ENCODE results near the gene TNFRSF4.

The TNFRSF4 gene

GRCh38 chr1:1245178-1245816, 31.3 kb upstream of the TNFRSF4 start:
- no peak for DNase-seq (ENCODE audit: low read depth)

GRCh38 chr1:1244192-1244811, 30.3 kb upstream of the TNFRSF4 start:
- no peak for DNase-seq (ENCODE audit: low read depth)

DNA sequence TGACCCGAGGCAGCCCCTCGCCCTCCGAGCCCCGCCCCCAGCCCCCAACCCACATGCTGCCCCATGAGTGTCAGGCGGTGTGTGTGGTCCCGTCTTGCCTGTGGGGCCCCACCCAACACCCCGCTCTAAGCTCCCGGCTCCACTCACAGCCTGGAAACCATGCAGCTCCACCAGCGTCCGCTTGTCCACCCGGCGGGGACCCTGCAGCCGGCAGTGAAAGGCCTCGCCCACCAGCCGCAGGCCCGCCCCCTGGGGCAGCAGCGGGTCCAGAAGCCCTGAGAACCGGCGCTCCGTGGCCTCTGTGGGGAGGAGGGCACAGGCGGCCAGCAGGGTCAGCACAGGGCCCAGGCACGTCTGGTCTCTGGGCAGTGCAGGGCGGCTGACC, 29.8 kb upstream of the TNFRSF4 start:
- DNase-seq (ENCODE audit: low read depth), result no peak

DNA sequence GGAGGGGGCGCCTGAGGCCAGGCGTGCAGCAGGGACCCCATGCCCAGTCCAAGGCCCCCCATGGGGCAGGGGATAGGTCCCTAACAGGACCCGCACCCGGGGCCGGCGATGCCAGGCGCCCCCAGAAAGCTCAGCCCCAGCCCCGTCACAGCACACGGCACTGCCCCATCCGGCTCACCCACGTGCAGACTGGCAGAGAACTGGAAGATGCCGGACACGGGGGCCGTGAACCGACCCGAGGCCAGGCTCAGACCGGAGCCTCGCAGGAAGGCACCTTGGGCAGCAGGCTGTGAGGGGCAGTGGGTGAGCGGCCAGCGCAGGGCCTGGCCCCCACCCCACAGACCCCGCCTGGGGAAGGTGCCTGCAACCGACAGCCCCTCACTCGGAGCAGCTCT, 29.3 kb upstream of the TNFRSF4 start:
- DNase-seq (ENCODE audit: low read depth), result no peak

DNA sequence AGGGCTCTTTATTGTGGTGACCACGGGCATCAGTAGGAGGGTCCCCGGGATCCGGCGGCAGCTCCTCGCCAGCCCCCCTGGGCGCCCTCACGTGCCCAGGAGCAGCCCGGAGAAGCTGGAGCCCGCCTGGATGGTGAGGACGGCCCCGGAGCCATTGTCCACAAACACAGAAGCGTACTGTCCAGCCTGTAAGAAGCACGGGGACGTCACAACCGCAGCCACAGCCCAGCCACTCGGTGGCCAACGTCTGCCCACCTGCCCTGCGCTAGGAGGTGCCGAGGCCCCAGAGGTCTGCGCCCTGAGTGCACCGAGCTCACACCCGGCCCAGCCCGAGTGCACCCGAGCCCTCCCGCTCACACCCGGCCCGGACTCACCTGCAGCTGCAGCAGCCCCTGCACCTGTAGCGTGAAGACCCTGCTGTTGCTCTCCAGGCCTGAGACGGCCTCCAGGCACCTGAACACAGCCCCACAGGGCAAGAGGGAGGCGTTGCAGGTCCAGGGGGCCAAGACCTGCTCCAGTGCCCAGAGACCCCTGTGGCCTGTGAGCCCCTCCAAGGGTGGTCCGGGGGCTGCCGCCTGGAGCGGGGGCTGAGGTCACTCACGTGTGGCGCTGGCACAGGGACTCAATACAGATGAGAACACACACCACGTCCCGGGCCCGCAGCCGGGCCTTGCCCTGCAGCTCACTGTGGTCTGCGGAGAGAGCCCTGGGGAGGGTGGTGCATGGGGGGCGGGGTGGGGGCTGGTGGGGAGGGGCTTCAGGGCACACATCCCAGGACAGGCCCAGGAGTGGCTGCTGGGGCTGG, 28.7 kb upstream of the TNFRSF4 start:
- no peak for DNase-seq (ENCODE audit: low read depth)

DNA sequence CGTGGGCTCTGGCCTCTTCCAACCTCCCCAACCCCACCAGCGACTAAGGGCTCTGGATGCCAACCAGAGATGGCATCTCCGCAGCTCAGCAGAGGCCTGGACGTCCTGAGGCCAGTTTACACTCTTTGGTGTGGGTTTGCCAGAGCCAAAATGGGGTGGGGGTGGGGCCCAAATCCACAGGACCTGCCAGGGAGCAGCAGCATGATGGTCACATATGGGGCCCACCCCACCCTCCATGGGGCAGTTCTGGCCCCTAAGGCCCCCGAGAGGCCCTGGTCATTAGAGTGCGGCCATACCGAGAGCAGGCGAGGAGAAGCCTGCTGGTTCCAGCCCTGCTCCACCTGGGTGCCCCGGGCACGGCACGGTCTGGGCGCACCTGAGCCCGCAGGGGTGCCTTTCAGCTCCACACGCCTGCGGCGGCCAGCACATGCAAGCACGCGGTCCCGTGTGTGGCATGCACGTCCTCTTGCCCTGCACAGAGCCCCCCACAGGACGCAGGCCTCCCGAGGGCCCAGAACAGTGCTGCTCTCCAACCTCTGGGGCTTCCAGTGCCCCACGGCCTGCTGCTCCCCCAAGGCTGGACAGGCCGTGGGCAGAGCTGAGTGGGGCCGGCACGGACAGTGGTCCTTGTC, 27.8 kb upstream of the TNFRSF4 start:
- DNase-seq (ENCODE audit: low read depth), result no peak

DNA sequence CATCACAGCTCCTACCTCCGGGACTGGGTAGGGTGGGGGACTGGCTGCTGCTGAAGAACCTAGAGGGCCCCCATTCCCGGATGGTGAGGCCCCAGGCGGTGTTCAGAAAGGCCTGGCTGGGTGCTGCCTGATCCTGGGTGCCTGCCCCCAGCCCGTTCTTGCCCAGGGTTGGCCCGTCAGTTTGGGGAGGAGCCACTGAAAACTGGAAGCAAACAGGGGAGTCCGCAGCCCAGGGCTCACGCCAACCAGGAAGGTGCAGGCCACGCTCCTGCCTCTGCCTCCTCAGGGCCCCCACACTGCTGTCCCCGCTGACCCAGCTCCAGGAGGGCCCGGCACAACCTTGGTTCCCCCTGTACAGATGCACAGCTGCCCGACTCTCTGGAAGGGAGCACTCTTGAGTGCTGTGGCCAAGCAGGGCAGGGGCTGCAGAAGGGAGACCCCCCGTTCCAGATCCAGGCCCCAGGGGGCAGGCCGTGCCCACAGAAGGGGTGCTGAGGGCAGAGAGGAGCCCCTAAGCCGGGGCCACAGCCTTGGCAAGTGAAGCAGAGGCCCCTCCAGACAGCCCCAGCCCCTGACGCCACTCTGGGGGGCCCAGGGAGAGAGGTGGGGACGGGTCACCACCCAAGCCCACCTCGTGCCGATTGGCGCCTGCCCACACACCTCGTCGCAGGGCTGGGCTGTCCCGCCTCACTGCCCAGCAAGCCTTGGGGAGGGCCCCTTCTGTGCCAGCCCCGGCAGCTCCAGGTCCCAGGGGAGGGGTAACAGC, 27.1 kb upstream of the TNFRSF4 start:
- no peak for DNase-seq (ENCODE audit: low read depth)

DNA sequence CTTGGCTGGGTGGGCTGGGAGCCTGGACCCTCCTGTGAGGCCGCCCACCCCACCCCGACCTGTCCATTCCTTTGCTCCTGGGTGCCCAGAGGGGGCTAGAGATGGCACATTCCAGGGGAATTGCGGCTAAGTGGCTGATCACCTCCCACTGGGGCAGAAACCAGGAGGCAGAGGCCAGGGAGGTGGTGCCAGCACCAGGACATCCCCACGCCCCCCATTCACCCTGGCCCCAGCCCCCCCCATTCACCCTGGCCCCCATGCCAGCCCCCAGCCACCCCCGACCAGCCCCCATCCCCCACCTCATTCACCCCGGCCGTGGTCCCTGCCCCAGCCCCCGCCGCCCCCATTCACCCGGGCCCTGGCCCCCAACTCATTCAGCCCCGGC, 26.4 kb upstream of the TNFRSF4 start:
- no peak for DNase-seq (ENCODE audit: low read depth)

- no peak for DNase-seq (ENCODE audit: low read depth)
Measured at GRCh38 chr1:1239614-1240347, 25.8 kb upstream of the TNFRSF4 start.

- no peak for DNase-seq (ENCODE audit: low read depth)
Measured at GRCh38 chr1:1239227-1239613, 25.3 kb upstream of the TNFRSF4 start.

- no peak for DNase-seq (ENCODE audit: low read depth)
Measured at GRCh38 chr1:1238702-1239178, 24.8 kb upstream of the TNFRSF4 start.

DNA sequence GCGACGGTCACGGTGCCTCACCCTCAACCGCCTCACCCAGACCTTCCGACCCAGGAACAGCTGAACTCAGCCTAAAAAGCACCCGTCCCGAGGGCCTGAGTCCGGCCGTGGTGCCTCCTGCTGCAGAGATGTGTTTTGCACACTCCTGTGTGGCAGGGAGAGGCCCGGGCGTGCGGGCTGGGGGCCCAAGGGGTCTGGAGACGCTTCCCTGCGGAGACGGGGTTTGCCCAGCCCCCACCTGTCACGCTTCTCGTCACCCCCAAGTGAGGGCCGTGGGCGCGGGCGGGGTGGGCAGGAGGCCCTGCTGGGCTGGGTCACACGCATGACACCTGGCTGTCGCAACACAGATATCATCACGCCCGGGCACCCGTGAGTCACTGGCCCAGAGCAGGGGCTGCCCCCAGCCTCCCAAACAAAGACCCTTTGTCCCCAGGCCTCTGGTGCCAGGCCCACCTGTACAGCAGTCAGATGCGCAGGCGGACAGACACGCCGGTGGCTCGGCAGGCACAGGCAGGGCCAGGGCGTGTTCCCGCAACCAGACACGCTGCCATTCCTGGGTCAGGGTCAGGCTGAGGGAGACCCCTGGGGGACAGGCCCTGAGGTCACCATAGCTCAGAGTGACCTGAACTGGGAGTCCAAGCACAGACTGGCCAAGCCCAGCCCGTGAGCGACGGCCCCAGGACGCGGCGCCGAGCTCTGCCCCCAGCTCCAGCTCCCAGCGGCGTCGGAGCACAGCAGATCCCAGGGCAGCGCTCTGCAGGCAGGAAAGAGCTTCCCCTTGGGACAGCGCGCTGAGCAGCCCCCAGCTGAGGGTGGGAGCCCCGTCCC, 24.1 kb upstream of the TNFRSF4 start:
- no peak for DNase-seq (ENCODE audit: low read depth)

DNA sequence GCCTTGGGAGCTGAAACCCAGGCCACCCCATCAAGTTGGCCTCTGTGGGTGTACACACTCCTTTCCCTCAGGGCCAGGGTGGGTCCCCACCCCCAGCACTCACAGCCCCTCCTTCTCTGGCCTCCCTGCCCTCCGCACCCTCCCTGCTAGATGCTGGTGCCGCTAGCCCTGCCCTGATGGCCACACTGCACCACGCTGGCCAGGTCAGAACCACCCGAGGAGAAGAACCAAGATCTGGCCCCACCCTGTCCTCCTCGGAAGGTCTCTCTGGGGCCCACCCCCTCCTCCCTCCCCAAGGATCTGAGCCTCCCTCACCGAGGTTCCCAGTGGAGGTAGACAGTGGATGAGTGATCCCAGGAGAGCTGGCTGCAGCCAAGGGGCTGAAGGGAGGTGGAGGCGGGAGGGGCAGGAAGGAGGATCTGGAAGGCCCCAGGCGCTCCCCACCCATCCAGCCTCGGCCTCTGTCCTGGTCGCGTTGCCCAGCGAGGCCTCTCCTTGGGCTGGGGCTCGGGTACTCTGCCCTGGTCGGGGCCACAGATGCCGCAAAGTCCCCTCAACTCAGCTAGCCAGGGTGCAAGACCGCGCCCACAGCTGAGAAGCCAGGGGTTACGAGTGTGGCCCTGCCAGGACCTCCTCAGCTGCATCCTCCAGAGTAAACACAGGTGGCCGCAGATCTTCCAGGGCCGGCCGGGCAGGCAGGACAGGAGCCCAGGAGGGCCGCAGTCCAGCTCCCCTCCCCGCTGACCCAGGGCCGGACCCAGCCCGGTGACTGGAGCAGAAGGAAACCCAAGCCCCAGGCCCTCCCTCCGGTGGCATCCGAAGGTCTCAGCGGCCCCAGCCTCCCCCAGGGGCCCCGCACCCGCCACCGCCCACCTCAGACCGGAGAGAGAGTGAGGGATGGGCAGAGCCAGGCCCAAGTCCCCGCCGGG, 23.3 kb upstream of the TNFRSF4 start:
- no peak for DNase-seq (ENCODE audit: low read depth)

DNA sequence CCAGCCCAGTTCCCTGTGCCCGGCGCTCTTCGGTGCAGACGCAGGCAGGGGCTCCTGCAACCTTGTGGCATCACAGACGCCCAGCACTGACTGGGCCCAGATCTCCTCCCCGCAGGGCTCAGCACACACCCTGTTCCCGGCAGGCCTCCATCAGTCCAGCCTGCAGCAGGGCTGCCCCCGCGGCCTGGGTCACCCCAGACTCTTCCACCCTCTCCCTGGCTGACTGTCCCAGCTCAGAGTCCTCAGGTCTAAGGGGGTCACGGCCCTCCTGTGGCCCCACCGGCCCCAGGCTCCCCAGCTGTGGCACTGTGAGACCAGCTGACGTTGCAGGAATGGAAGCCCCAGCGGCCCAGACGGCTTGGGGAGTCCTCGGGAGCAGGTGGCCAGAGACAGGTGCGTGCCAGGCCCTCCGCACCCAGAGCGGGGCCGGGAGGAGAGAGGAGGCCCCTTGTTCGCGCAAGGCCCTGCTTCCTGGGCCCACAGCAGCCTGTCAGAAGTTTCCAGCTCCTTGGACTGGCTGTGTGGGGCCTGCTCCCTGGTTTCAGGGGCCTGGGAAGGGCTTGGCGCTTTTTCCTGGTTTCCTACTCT, 22.3 kb upstream of the TNFRSF4 start:
- DNase-seq (ENCODE audit: low read depth), result no peak

- DNase-seq (ENCODE audit: low read depth), result no peak
Measured at GRCh38 chr1:1235016-1235744, 21.2 kb upstream of the TNFRSF4 start.

DNA sequence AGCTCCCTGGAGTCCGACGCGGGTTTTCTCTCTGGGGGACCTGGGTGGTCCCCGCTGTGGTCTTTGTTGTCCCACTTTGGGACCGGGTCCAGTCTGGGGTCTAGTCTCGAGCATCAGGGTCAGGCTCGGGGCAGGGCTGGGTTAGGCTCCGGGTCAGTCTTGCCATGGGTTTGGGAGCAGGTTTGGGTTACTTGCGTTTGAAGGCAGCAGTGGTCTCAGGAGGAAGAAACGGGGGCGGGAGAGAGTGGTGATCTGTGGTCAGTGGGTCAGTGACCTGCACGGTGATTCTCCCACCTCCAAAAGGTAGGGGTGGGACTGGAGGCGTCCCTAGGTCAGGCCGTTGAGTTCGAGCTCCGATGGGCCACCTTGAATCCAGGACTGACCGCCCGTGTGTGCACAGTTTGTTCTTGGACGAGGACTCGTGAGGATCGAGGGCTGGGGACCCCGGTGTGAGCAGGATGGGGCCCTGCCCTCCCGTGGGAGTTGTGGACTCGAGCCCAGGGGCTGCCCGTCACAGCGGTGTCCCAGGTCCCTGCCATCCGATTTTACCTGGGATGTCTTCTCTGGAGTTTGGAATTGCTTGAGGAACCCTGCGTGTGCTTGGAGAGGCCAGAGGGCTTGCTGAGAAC, 20.3 kb upstream of the TNFRSF4 start:
- no peak for DNase-seq (ENCODE audit: low read depth)

- DNase-seq (ENCODE audit: low read depth), result no peak
Measured at GRCh38 chr1:1233567-1233892, 19.6 kb upstream of the TNFRSF4 start.
